ENCODE measurements around the gene IYD.

The IYD gene

DNA sequence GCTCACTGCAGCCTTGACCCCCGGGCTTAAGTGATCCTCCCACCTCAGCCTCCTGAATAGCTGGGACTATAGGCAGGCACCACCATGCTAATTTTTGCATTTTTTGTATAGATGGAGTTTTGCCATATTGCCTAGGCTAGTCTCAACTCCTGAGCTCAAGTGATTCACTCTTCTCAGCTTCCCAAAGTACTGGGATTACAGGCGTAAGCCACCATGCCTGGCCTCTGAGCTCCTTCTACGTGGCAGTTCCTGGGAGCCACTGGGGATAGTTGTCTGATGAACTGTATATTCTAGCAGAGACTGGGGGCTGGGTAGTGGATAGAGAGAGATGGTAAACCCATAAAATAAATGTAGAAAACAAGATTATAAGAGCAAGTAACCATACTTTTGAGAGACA is 26.1 kb downstream of the IYD start:
- FAIRE-seq = no peak
- no peak for DNase-seq (ENCODE audit: low spot score)

DNA sequence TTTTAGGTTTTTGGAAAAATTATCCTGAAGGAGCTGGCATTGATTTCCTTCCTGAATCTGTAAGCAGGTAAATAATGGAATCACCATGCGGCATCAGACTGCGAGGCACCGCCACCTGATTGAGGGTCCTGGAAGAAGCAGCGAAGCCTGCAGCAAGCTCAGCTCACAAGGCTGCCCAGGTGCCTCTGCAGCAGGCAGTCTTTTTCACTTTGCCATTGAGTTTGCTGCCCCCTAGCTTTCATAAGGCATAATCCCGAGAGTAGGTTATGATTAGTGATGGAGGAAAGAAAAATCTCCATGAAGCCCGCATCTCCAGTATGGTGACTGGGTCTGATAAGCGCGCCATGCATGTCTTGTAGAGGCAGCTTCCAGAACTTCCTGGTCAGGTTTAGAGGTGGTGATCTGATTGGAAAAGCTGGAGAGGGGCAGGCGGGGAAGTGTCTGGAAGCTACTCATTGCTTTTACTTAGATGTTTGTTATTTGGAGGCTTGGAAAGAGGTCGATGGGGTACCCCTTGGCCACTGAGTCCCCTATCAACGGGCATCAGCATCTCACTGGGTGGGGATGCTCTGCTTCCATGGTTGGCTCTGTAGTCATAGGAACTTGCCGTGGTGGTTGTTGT is 26.7 kb downstream of the IYD start:
- FAIRE-seq (no peak), DNase-seq (ENCODE audit: low spot score) (peak; percentile 33)

- DNase-seq (ENCODE audit: low spot score) (peak; percentile 33), FAIRE-seq (no peak)
Observed at GRCh38 chr6:150403458-150404246, 34.8 kb downstream of the IYD start.

DNA sequence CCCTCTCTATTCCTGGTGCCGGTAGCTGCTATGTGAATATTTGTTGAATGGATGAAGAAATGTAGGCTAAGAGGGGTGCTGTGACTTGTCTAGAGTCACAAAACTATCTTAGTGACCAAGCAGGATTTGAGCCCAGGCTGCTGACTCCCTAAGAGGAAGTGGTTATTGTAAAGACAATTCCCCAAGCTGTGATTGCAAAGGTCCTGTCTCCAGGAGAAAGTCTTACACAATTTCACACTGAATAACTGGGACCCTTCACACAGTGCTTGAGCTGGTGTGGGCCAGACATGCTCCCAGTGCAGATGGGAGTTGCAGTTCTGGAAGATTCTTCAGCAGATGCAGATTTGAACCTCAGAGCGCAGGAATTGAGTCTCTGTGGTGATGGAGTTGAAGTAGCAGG is 38.1 kb downstream of the IYD start:
- DNase-seq (ENCODE audit: low spot score) (no peak), FAIRE-seq (no peak)

DNA sequence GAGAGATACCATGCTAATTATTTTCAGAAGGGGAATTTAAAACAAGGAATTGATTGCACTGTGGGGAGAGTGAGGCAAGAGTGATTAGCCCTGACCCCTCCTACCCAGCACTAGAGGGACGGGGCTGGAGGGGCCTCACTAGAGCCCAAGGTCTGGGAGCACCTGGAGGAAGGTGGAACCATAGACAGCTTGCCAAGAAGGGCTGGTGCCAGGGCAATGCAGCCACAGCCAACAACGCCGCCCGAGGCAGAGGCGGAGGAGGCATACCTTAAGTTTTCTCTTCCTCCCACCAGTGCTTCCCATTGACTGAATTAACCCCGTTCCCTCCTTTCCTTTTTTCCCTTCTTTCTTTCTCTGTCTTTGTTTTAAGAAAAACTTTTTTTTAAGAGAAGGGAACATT is 40.0 kb downstream of the IYD start:
- no peak for FAIRE-seq
- no peak for DNase-seq (ENCODE audit: low spot score)

- FAIRE-seq = no peak
- DNase-seq (ENCODE audit: low spot score) = no peak
Observed at GRCh38 chr6:150409576-150410066, 40.8 kb downstream of the IYD start.

DNA sequence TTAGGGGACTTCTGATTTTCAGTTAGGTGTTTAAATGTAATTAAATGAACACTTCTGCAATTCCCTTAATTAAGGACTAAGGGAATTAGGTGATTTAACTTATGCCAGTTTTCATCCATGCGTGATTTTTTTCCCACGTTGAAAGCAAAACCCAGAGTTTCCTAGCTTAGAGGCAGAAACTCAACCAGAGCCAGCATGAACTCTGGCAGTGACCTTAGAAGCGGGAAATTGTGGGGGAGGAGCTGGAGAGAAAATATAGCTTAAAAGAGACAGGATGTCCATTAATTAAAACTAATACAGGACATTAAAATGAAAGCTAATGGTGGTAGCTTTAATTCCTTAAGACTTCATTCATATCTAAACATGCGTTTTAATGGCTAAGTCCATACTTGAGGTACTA is 41.6 kb downstream of the IYD start:
- DNase-seq (ENCODE audit: low spot score) (no peak), FAIRE-seq (no peak)

- DNase-seq (ENCODE audit: low spot score) (no peak), FAIRE-seq (no peak)
Observed at GRCh38 chr6:150410906-150411305, 42.1 kb downstream of the IYD start.

- DNase-seq (ENCODE audit: low spot score) (no peak), FAIRE-seq (no peak)
Observed at GRCh38 chr6:150412221-150412620, 43.4 kb downstream of the IYD start.

DNA sequence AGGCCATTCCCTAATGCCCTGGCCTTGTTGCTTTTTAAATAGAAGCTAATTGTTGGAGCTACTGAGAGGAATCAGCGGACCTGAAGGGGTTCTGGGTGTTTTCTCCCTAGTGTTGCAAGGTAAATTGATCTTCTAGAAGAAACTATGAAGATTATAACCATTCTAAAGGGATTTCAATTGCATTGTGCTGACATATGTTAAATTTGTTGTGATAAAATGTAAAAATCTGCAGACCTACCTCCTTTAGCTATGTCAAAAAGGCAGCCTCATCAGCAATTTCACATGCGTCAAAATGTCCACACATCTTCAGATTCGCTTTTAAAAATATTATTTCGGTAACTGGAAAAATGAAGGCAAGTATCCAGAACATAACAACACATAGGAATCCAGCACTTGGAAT is 44.4 kb downstream of the IYD start:
- FAIRE-seq (no peak), DNase-seq (ENCODE audit: low spot score) (no peak)

GRCh38 chr6:150413781-150414281 is 45.0 kb downstream of the IYD start:
- DNase-seq (ENCODE audit: low spot score) = no peak
- no peak for FAIRE-seq

DNA sequence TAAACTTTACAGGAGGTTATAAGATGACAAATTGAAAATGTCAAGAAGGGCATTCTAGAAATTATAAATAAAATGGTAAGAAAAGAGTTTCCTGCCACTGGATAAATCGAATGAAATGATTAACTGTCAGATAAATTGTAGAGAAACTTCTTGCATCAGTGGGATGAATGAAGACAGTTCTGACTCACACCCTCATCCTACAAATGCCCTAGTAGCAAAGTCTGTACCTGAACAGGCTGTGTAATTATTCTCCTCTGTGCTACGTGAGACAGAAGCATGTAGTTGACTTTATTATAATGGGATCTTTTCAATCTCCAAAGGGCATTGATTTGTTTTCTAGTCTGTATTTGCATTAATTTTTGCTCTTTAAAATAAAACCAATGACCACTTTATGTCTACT is 47.3 kb downstream of the IYD start:
- no peak for DNase-seq (ENCODE audit: low spot score)
- FAIRE-seq = no peak

DNA sequence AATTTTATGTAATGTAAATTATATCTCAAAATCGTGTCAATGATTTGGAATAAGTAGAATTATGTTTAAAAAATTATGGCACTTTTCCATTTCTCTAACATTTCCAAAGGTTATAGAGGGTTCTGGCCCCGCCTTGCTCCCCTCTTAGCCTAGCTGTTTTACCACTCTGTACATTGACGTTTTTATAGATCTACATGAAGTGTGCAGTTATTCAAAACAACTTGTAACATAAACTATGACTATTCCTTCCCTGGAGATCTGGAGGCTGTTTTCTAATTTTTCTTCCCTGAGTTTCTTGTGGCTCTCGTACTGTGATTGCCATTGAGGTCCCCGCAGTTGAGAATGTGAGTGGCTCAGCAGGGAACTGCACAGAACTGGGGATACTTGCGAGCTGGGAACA is 48.4 kb downstream of the IYD start:
- DNase-seq (ENCODE audit: low spot score) (no peak), FAIRE-seq (no peak)

DNA sequence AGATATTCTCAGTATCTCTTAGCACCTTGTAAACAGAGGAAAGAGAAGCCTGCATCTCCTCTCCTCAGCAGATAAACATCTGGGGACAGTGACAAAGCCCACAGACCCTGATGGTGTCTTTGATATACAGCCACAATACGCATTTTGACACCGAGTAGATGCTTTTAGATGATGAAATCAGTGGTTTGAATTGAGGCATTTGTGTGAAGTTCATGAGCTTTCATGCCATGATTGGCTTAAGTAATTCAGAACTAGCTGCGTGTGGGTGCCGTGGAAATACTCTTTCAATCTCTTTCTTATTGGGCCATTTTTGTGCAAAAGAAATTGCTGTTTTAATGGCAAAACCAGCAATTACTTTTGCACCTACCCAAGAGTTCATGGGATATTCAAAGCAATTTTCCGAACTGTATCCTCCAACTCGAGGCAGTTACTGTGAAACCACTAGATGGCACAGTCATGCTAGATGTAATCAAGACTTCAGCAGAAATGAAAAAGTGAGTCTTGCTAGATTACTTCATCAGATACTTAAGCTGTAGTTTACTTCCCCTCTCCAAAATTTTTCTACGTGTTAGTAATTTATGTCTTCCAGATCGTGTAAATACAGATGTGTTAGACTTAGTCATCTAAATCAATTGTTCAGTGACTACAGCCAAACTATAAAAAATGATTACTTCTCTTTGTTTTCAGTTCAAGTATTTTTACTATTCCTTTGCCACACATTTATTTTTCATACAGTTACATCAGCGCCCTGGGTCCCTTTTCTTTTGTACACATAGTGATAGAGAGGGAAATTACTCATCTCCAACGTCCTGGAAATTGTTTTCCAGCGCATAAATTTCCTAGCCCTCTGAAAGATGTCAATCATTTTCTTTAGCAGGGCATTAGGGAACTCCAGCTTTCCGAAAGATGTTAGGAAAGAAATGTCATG is 49.4 kb downstream of the IYD start:
- peak; percentile 49 for FAIRE-seq

DNA sequence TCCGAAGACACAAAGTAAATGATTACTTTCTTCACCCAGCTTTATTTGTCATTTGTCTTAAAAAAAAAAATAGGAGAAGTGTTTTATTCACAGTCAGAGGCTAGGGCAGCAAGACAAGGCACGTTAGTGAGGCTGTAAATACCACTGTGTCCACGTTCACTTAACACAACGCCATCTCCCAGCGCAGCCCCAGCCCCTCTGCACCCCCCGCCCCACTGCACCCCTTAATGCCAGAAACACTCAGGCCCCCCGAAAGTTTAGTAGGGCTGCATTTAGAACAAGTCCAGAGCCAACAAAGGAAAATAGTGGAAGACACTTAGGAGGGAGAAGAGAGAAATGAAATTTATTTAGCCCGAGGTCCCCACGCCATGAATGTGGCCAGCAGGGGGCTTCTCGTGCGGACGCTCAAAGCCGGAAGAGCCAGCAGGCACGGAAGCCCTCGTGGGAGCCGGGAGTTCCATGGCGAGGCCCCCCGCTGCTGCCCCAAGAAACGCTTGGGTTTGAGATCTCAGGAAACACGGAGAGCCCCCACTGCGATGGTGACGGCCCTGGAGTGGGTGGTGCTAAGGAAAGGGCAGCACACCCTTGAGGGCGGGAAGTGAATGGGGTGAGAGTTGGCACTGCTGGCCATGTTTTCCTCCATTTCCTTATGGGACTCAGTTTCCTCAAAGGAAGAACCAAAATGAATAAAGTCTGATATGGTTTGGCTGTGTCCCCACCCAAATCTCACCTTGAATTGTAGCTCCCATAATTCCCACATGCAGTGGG is 50.2 kb downstream of the IYD start:
- peak; percentile 18 for DNase-seq (ENCODE audit: low spot score)
- FAIRE-seq = no peak

More for the DNA sequence above, 49.4 kb downstream of the IYD start:
- peak; percentile 32 for DNase-seq (ENCODE audit: low spot score)

DNA sequence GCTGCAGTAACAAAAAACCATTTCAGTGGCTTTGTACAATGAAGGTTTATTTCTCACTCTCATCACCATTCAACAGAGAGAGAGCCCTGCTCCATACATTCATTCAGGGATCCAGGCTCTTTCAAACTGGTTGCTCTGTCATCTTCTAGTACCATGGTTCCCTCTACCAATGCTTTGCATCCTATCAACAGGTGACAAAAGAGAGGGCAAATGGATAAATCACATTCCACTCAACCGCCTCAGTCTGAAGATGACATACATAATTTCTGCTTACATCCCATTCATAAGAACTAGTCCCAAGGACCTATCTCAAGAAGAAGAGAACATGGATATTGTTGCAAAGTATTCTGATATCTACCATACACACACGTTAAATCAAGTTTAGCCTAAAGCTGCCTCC is 51.6 kb downstream of the IYD start:
- FAIRE-seq (no peak), DNase-seq (ENCODE audit: low spot score) (no peak)

- FAIRE-seq = no peak
- DNase-seq (ENCODE audit: low spot score) = no peak
Observed at GRCh38 chr6:150420926-150421325, 52.1 kb downstream of the IYD start.

GRCh38 chr6:150425508-150425907 is 56.7 kb downstream of the IYD start:
- no peak for FAIRE-seq
- DNase-seq (ENCODE audit: low spot score) = no peak

DNA sequence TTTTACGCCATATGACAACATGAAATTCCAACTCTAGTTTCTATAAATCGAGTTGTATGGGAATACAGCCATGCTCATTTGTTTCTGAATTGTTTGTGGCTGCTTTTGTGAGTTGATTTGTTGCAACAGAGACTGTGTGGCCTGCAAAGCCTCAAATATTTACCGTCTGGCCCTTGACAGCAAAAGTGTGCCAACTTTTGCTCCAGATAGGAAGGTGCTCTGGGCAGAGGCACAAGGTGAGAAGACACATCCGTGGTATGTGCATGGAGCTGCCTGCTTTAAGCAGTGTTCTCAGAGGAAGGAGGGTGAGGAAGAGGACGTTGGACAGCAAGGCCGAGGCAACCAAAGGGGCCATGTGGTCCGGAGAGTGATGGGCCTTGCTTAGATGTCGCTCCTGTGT is 57.4 kb downstream of the IYD start:
- DNase-seq (ENCODE audit: low spot score) = no peak
- FAIRE-seq = no peak

DNA sequence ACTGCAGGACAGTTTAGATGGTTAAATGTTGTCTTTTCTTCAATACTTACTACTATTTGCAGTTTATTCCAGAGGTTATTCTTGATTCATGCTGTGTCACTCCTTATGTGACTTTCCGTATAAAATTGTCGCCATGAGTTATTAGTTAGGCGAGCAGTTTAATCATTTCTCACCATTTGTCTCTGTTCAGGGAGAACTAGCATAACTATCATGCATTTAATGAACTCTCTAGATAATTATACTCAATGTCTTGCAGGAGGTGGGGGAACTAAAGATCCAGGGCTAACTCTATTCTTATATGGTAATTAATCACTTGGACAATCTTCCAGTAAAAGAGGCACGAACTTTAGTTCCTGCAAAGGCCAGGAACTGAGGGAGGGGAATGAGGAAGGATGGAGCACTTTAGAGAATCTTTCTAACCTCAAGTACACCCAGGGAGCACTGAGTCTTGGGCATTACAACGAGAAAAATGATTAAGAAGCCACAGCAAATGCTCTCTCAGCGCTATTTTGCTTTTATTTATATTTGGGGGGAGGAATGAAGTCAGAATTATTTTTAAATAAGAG is 58.3 kb downstream of the IYD start:
- DNase-seq (ENCODE audit: low spot score) = no peak
- no peak for FAIRE-seq

GRCh38 chr6:150427843-150428242 is 59.0 kb downstream of the IYD start:
- DNase-seq (ENCODE audit: low spot score) = no peak
- FAIRE-seq = no peak
